ENCODE data around the gene GREB1.

GREB1 gene

GRCh38 chr2:11513319-11513718 is 20.5 kb upstream of the GREB1 start:
- DNase-seq, result no peak

- DNase-seq, result peak; percentile 18
Observed at GRCh38 chr2:11514081-11514730, 19.6 kb upstream of the GREB1 start.

- DNase-seq, result no peak
Observed at GRCh38 chr2:11514904-11515303, 18.9 kb upstream of the GREB1 start.

- DNase-seq, result peak; percentile 7
Observed at GRCh38 chr2:11515490-11515981, 18.3 kb upstream of the GREB1 start.

GRCh38 chr2:11516984-11517648 is 16.7 kb upstream of the GREB1 start:
- DNase-seq, result no peak

- DNase-seq, result no peak
Observed at GRCh38 chr2:11517906-11518305, 15.9 kb upstream of the GREB1 start.

GRCh38 chr2:11520092-11520693 is 13.7 kb upstream of the GREB1 start:
- no peak for DNase-seq

- DNase-seq, result no peak
Observed at GRCh38 chr2:11521775-11522174, 12.1 kb upstream of the GREB1 start.

- DNase-seq, result no peak
Observed at GRCh38 chr2:11524470-11524869, 9.4 kb upstream of the GREB1 start.

- no peak for DNase-seq
Observed at GRCh38 chr2:11525762-11526161, 8.1 kb upstream of the GREB1 start.

- no peak for DNase-seq
Observed at GRCh38 chr2:11527001-11527400, 6.8 kb upstream of the GREB1 start.

- DNase-seq, result no peak
Observed at GRCh38 chr2:11528228-11528627, 5.6 kb upstream of the GREB1 start.

GRCh38 chr2:11530864-11531465 is 2.9 kb upstream of the GREB1 start:
- peak; percentile 95 for DNase-seq

GRCh38 chr2:11532416-11533055 is 1.3 kb upstream of the GREB1 start:
- DNase-seq, result peak; percentile 62

GRCh38 chr2:11534071-11534745 is 363 bp downstream of the GREB1 start:
- peak; percentile 69 for DNase-seq

- DNase-seq, result peak; percentile 38
Observed at GRCh38 chr2:11534746-11535484, 1.1 kb downstream of the GREB1 start.

- peak; percentile 77 for DNase-seq
Observed at GRCh38 chr2:11535899-11536344, 2.1 kb downstream of the GREB1 start.

- peak; percentile 68 for DNase-seq
Observed at GRCh38 chr2:11537951-11538350, 4.1 kb downstream of the GREB1 start.

- peak; percentile 96 for DNase-seq
Observed at GRCh38 chr2:11539317-11540147, 5.7 kb downstream of the GREB1 start.

- peak; percentile 88 for DNase-seq
Observed at GRCh38 chr2:11540148-11540995, 6.5 kb downstream of the GREB1 start.

Data from NCI-H69 (cell line).